ENCODE data around the gene CAMSAP2.

GRCh38 chr1:200896531-200897196, 158.0 kb downstream of the CAMSAP2 start:
- TF ChIP-seq CTCF (IDR thresholded peaks at IDR 0.05; ENCODE audit: poor library complexity) (no peak), EZH2 (IDR thresholded peaks at IDR 0.05; ENCODE audit: borderline replicate concordance) (no peak), EZH2phosphoT487 (IDR thresholded peaks at IDR 0.05; ENCODE audit: low read depth, severe bottlenecking, unreplicated experiment) (no peak)
